Sciatic nerve (tissue), 2 donors: ENCODE results near the gene RP9. TPM values are rescaled to one million over a fixed set of nuclear protein-coding genes. Genes with fewer than 3 reads are reported as not detected.
A peak's percentile ranks its signal among the peaks of the same experiment; 100 is the strongest.

Experiments
- ATAC-seq: fragments of 200-7000 bp; cut with Tn5 transposase; one replicate; pipeline ENCODE4 v1.9.1; 2020; ENCODE audit warnings: mild to moderate bottlenecking, moderate library complexity
- DNase-seq: peaks from one replicate; pipeline ENCODE4 v3.0.0-alpha.2; 2020; ENCODE audit warnings: low spot score
- intact Hi-C: fragments of 100-400 bp; cut with DNase I; formaldehyde crosslinking; loops from one replicate; pipeline ENCODE4 v1.14.2; 2022
- total RNA-seq: library from RNA; stranded (reverse); fragmentation: NEBNext Ultra II Directional; extraction: Animal tissue kit (Norgen Biotek cat#: 25700); gene quantifications from one replicate; pipeline ENCODE4 v1.2.1, GENCODE V29; 2021
- donor health status: DM: no; HTN: no; CAD: no.
- donor health status: DM: no; HTN: no; CAD: no.

RP9 gene, protein sequence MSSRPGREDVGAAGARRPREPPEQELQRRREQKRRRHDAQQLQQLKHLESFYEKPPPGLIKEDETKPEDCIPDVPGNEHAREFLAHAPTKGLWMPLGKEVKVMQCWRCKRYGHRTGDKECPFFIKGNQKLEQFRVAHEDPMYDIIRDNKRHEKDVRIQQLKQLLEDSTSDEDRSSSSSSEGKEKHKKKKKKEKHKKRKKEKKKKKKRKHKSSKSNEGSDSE
- total RNA-seq = 11.6 TPM

DNA sequence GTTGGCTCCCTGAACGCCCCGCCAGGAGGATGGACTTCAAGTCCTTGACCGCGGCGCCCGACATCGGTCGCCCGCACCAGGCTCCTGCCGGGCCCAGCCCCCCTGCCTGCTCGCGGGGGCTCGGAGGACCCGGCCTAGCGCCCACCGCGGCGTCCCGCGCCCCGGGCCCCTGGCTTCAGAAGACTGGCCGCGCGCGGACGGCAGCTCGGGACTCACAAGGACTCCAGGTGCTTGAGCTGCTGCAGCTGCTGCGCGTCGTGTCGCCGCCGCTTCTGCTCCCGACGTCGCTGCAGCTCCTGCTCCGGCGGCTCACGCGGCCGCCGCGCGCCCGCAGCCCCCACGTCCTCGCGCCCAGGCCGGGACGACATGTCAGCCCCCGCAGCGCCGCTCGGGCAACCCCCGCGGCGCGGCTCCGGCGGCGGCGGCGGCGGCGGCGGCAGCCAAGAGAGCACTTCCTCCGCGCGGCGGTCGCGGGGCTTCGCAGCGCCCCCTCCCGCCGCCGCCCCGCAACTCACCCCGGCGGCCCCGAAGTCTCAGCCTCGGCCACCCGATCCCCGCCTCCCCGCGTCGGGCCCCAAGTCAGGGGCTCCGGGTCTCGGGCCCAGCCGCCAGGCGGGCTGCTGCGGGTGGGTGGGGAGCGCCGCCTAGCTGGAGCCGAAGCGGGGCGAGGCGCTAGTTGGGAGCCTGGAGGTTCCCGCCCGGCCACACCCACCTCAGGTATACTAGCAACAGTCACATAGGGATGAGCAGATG is at the start of gene RP9:
Gene RP9, minus strand, starts transcription at position 400 of the 753 bp plus-strand sequence. Its CDS starts 32 bp downstream, at position 368.
- intact Hi-C loops = no loop called here
- DNase-seq = peak; percentile 71
- peak; percentile 83 for ATAC-seq

DNA sequence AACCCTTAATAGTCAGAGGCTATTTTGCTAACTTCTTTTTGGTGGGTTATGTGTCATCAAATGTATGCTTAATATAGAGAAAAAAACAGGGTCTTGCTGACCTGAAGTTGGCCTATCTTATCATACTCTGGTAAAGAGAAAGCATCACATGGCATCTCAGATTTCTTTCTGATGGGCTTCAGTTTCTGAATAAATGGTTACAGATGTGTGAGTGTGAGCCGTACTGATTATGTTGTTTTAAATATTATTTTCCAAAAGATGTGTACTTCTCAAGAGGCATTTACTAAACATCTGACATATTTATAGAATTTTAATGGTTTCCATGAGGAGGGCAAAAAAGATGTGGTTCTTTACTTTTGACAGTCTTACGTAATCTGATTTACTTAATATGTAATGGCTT is 48.6 kb upstream of the RP9 start:
- peak; percentile 41 for ATAC-seq
- intact Hi-C loops = no loop called here
- DNase-seq = no peak

DNA sequence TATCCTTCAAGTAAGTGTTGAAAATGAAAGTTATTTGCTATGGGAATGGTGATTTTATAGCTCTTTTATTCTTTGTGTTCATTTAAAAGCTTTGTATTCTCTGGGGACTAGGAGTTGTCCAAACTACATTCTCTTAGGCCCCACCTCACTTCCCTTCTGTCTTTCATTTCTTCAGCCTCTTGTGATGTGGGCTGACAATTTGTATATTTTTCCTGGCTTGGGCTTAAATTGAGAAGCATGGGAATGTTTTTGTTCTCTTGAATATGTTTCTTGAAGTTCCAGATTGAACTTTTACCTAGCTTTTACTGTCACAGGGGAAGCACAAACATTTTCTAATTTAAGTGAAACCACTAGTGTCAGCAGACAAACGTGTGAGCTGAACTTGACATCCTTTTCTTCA is 48.1 kb upstream of the RP9 start:
- ATAC-seq (peak; percentile 67), DNase-seq (no peak)
- intact Hi-C loops = no loop called here

DNA sequence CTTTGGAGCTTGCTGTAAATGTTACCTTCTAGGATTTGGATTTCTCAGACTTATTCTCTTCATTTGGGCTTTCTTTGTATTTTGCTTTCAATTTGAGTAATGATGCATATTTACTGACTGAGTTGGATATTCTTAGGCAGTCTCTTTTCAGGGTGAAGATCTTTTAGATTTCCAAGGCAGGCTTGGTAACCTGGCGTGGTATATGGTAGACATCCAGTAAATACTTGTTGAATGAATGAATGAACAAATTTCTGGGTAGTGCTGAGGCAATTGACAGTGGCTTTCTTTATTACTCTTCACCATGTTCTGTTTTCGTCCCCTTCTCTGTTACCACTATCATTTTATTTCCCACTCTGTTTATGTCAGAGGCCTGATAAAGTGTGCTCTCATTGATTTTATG is 47.2 kb upstream of the RP9 start:
- no peak for ATAC-seq
- intact Hi-C loops = no loop called here
- DNase-seq = no peak

DNA sequence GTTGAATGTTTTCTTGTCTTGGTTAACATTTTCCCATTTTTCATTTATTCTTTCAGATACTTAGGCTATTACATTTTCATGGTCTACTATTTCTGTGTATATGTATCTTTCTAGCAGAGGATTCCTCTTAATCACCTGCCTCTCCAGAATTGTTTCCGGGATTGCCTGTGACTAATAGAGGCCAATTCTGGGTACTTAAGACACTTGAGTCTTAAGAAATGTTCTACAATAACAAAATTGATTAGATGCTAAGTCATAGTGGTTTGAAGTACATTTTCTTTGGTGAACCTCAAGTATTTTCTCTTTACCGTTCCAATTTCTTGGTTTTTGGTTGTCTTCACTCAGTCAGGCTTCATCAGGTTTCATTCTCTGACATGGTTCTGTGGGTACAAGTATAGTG is 46.6 kb upstream of the RP9 start:
- no peak for DNase-seq
- intact Hi-C loops = no loop called here
- no peak for ATAC-seq

DNA sequence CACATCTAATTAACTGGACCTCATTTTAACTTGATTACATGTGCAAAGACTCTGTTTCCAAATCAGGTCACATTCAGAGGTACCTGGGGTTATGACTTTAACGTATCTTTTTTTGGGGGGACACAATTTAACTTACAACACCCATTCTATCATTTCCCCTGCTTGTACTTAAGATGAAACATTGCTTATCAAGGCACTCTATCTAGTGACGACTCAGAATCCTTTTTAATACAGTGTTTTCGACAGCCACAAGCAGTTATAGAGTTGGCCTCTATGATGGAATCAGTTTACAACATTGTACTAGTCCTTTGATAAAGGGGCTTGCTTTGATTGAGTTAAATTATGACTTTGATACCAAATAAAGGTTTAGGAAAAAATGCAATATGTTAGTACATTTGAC is 42.9 kb upstream of the RP9 start:
- no peak for DNase-seq
- intact Hi-C loops = no loop called here
- no peak for ATAC-seq

DNA sequence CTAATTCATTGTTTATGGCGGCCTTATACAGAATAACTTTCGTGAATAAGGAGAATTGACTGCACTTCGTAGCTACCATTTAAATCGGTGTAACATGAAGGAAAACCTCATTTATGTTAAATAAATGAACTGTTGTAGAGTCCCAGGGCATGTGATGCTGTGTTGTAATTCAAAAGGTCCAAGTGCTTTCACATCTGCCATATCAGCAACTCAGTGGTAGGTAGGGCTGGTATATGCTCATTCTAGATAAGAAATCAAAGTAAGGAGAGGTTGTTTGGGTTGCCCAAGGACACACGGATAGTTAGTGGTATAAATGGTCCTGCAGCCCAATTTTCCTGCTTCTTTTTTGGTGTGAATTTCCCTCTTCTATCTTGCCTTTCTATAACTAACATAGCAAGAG is 36.0 kb upstream of the RP9 start:
- intact Hi-C loops = no loop called here
- ATAC-seq (no peak), DNase-seq (no peak)

DNA sequence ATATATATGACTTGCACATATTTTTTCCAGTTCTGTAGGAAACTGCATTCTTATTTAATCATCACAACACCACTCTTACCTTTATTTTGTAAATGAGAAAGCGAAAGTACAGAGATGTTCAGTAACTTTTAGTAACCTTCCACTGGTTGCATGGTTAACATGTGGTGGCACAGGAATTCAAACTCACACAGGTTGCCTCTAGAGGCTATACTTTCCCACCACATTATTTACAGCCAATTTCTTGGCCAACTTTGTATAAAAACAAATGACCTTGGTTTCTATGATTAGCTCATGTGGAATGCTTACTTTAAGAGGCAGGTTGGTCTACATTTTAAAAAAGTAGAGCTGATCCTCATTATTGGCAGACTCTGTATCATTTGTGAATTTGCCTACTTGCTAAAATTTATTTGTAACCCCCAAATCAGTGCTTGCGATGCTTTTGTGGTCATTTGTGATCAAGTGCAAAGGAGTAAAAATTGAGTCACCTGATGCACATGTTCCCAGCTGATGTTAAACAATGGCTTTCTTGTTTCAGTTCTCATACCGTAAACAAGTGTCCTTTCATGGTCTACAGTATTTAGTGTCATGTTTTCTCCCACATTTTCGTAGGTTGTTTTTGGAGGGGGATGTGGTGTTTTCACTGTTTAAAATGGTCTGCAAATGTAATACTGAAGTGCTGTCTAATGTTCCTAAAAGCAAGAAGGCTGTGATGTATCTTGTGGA is 35.0 kb upstream of the RP9 start:
- intact Hi-C loops = no loop called here
- ATAC-seq = peak; percentile 80

DNA sequence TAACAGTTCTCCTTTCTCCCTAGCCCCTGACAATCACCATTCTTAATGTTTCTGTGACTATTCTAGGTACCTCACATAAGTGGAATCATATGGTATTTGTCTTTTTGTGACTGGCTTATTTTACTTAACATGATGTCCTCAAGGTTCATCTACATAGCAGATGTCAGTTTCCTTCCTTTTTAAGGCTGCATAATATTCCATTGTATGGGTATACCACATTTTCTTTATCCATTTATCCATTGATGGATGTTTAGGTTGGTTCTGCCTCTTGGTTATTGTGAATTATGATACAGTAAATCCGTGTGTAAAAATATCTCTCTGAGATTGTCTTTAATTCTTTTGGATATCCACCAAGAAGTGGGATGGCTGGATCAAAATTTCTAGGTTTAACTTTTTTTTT is 33.4 kb upstream of the RP9 start:
- intact Hi-C loops = no loop called here

More for the DNA sequence above, 35.0 kb upstream of the RP9 start:
- DNase-seq = no peak

DNA sequence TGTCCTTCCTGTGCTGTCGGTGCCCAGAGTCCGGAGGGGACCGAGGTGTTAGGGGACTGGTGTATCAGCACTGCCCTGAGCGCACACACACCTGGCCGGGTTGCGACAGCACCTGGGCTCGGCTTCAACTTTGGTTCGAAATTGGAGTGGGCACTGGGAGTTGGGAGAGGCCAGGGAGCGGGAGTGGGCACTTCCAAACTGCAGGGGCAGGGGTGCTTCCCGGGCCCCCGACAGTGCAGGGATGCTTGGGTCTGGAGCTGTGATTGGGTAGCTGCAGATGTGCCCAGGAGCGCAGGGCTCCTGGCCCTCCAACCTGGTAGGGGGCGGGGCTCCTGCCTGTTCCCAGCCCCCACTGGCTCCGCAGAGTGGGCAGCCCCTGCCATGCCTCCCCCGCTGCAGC is 27.9 kb upstream of the RP9 start:
- no peak for DNase-seq
- intact Hi-C loops = no loop called here
- ATAC-seq = no peak

More for the DNA sequence above, 33.4 kb upstream of the RP9 start:
- no peak for ATAC-seq
- DNase-seq = no peak

DNA sequence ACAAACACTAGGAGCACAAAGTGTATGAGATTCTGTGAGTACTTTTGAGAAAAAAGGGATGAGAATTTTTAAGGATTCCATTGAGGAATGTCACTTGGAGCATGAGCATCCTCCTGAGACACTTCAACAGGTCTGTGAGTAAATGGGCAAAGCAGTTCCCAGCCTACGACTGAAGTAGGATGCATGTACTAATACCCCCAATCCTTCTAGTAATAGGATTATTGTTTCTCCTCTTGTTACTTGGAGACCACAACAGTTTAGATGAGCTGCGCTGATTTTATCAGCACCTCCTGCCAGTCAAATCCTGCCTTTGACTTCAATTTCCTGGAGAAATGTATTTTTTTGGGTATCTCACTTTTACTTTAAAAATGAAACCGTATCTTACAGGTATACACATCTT is 21.0 kb upstream of the RP9 start:
- no peak for ATAC-seq
- no peak for DNase-seq
- intact Hi-C loops = no loop called here

DNA sequence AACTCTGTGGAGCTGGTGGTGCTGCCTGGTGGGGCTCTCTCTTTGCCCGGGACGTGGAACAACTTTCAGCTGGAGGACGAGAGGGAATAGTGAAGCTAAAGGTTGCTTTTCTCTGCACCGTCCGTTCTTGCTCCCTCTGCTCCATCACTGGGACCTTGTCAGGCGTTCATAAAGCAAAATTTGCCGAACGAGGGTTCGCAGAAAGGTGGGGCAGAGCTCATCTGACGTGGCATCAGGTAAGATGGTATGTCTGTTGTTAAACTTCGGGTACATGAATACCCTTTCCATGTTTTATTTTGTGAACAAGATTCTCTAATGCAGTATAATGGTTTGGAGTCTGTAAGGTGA is 20.6 kb upstream of the RP9 start:
- no peak for DNase-seq
- peak; percentile 23 for ATAC-seq
- intact Hi-C loops = no loop called here

DNA sequence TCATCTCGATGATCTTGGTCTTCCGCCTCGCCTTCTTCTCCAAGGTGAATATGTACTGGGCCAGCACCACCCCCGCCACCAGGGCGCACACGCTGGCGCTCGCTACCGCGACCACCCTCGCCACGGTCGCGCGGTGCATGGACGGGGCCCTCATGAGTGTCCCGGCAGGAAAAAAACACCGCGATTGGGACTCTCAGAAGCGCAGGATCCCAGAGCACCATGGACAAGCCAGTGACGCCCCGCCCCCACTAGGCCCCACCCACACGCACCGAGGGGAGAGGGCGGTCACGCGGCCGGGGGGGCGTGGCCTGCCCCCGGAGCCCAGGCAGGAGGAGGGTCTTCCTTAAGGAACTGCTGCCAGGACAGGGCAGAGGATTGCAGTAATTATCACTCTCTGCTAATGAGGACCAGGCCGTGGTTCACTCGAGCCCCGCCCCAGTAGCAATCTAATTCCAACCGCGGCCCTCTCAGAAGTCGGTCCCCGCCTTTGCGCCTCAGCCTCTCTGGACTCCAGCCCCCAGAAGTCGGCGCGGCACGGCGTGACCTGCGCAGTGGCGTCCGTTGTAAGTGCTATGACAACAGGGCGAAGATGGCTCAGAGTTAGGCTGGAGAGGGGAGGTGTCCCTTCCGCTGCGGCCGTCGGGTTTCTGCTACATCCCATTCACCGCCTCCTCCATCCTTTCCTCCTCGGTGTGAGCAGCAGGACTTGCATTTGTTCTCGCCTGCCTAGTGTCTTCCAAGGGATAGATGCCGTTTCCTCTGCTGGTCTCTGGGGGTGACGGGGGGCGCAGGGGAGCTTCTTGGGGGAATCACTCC is 20.0 kb upstream of the RP9 start, which contains the start of gene BBS9:
Gene BBS9, plus strand, starts transcription at position 575 of the 816 bp plus-strand sequence. CDS start 16,689 bp downstream, outside the sequence.
- intact Hi-C loops = no loop called here
- DNase-seq (peak; percentile 97), ATAC-seq (peak; percentile 99)

DNA sequence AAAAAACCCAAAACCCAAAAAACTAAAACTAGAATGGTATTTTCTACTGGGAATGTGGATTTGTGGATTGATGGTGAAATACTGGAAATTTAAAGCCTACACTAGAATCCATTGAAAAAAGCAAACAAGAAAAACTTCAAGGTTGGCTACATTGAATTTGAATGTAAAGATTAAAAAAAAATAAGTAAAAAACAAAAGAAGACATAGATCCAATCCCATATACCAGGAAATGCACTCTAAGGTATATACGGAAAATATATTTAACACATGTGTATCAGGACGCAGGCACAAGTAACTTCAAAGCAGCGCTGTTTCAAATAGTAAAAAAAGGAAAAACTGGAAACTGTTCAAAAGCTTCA is 19.4 kb upstream of the RP9 start:
- ATAC-seq (no peak), DNase-seq (no peak)
- intact Hi-C loops = no loop called here

DNA sequence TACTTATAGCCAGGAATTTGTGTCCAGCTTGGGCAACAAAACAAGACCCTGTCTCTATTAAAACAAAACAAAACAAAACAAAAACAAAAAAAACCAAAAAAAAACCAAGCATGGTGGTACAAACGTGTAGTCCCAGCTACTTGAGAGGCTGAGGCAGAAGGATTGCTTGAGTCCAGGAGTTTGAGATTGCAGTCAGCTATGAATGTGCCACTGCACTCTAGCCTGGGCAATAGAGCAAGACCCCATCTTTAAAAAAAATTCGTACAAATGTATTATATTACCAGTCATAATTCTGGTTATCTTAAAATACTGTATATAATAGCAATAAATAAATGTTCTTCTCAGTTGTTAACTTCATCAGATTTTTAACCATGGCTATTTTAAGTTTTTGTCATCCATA is 17.9 kb upstream of the RP9 start:
- ATAC-seq = no peak
- DNase-seq = no peak
- intact Hi-C loops = no loop called here

DNA sequence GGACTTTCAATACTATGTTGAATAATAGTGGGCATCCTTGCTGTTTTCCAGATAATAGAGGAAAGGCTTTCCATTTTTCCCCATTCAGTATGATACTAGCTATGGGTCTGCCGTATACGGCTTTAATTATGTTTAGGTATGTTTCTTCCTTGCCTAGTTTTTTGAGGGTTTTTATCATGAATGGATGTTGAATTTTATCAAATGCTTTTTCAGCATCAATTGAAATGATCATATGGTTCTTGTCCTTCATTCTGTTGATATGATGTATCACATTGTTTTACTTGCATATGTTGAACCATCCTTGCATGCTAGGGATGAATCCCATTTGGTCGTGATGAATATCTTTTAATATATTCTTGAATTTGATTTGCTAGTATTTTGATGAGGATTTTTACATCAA is 9.2 kb upstream of the RP9 start:
- intact Hi-C loops = no loop called here
- DNase-seq (no peak), ATAC-seq (no peak)

DNA sequence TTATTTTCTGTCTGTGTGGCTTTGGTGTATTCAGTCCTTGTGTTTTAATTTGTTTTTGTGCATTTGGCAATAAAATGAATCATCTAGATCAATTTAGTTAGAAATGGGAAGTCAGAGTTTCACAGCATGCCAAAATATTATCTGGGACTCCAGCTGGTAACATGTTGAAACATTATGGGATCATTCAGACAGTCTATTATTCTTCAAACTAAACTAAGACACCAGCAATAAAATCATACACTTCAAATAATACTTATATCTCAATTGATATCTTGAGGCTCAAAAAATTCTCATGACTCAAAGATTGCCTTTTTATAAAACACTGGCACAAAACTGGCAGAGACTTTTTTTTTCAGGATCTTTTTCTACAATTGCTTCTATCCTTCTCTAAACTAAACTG is 5.8 kb upstream of the RP9 start:
- DNase-seq (no peak), ATAC-seq (no peak)
- intact Hi-C loops = no loop called here

DNA sequence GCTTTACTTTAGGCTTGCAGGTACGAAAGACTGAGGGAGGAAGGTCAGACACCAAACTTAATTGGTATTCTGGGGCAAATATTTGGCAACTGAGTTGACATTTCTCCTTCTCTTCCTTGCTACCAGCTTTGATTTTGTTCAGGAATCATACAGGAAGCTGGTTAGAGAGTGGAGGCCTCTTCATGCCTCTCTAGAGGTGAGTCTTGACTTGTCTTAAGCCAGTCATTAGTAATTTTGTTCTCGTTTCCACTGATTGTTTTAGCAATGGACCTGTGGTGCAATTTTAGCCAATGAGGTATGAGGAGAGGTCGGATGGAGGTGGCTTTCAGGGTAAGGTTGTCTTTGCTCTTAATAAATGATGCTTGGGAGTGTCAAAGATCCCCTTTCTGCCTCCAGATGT is 2.4 kb upstream of the RP9 start:
- no peak for DNase-seq
- no peak for ATAC-seq
- intact Hi-C loops = no loop called here

DNA sequence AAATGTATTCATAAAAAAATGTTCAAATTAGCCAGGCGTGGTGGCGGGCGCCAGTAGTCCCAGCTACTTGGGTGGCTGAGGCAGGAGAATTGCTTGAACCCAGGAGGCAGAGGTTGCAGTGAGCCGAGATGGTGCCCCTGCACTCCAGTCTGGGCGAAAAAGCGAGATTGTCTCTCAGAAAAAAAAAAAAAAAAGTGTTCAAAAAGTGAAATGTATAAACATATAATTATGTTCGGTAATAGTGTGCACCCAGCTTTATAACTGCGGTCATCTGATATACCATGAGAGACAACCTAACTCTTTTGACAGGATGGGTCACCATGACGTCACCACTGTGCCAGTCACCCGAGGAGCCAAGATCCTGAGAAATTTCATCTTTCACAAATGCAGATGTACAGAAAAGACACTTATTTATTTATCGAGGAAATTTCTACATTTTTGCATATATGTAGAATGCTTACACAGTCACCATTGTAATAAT is 594 bp upstream of the RP9 start:
- ATAC-seq (peak; percentile 33), DNase-seq (no peak)
- intact Hi-C loops = no loop called here
